Neural cell (in vitro differentiated cells): ENCODE data around the gene DOP1B. TPM values are rescaled to one million over a fixed set of nuclear protein-coding genes. Genes with fewer than 3 reads are reported as not detected.
"Not testable (repeated sequence)": the region's sequence is repeated elsewhere in the genome, so short reads cannot be mapped to it uniquely, and the experiment has no call there.

Experiments used
- H2AFZ ChIP-seq: fragments of 200-600, 300-800 bp; sonication (generic), shearing (Covaris generic); 2 replicates; pipeline ENCODE4 v1.6.0; 2014; ENCODE audit warnings: low read depth, mild to moderate bottlenecking, antibody characterized with exemption, low read length, moderate library complexity
- H3F3A ChIP-seq: fragments of 200-600 bp; shearing (Covaris generic); 2 replicates; pipeline ENCODE4 v1.6.1; 2016; ENCODE audit warnings: mild to moderate bottlenecking, moderate library complexity, mixed read lengths, antibody characterized with exemption, low read length; ENCODE audit not compliant: insufficient read depth, poor library complexity, severe bottlenecking
- H3K27ac ChIP-seq: fragments of 200-600, 300-800 bp; sonication (generic), shearing (Covaris generic); 2 replicates; pipeline ENCODE4 v1.5.1; 2014; ENCODE audit warnings: mild to moderate bottlenecking, low read length, moderate library complexity
- H3K27me3 ChIP-seq: fragments of 300-800, 200-600 bp; sonication (generic), shearing (Covaris generic); 2 replicates; pipeline ENCODE4 v1.6.0; 2014; ENCODE audit warnings: mild to moderate bottlenecking, low read depth, low read length, moderate library complexity; ENCODE audit not compliant: insufficient read depth
- H3K36me3 ChIP-seq: fragments of 300-800, 200-600 bp; sonication (generic), shearing (Covaris generic); 2 replicates; pipeline ENCODE4 v1.5.1; 2014; ENCODE audit warnings: mild to moderate bottlenecking, antibody characterized with exemption, low read length, moderate library complexity; ENCODE audit not compliant: insufficient read depth
- H3K4me2 ChIP-seq: fragments of 300-800, 200-600 bp; sonication (generic), shearing (Covaris generic); 2 replicates; pipeline ENCODE4 v1.6.0; 2014; ENCODE audit warnings: mild to moderate bottlenecking, low read length
- H3K4me3 ChIP-seq: fragments of 300-800, 200-600 bp; sonication (generic), shearing (Covaris generic); 2 replicates; pipeline ENCODE4 v1.5.1; 2014; ENCODE audit warnings: mild to moderate bottlenecking, low read length, moderate library complexity
- H3K79me2 ChIP-seq: fragments of 200-600 bp; shearing (Covaris generic); replicated peaks from 2 replicates; pipeline ENCODE4 v1.6.0; 2014; ENCODE audit warnings: mild to moderate bottlenecking, low read length, moderate library complexity; ENCODE audit not compliant: insufficient read depth
- H3K9ac ChIP-seq: fragments of 300-800, 200-600 bp; sonication (generic), shearing (Covaris generic); 2 replicates; pipeline ENCODE4 v1.6.1; 2016; ENCODE audit warnings: mild to moderate bottlenecking, low read length, mixed read lengths
- H3K9me2 ChIP-seq: fragments of 200-600 bp; shearing (Covaris generic); 2 replicates; pipeline ENCODE4 v1.6.1; 2016; ENCODE audit warnings: mild to moderate bottlenecking, low read length, mixed read lengths; ENCODE audit not compliant: insufficient read depth
- H3K9me3 ChIP-seq: fragments of 200-600, 300-800 bp; sonication (generic), shearing (Covaris generic); 2 replicates; pipeline ENCODE4 v1.6.1; 2016; ENCODE audit warnings: mild to moderate bottlenecking, mixed run types, low read length, moderate library complexity, mixed read lengths
- H4K20me1 ChIP-seq: fragments of 200-600 bp; shearing (Covaris generic); 2 replicates; pipeline ENCODE4 v1.6.1; 2016; ENCODE audit warnings: mild to moderate bottlenecking, mixed run types; ENCODE audit not compliant: insufficient read depth
- CTCF ChIP-seq: fragments of 450-650 bp; IDR thresholded peaks from 2 replicates; pipeline ENCODE4 v1.5.1; 2014; ENCODE audit warnings: antibody characterized with exemption, mild to moderate bottlenecking, moderate library complexity; ENCODE audit not compliant: poor library complexity, severe bottlenecking
- EP300 ChIP-seq: fragments of 450-650 bp; conservative IDR thresholded peaks from 2 replicates; pipeline ENCODE4 v1.6.1; 2014; ENCODE audit warnings: antibody characterized with exemption, mild to moderate bottlenecking, moderate library complexity; ENCODE audit not compliant: poor library complexity, severe bottlenecking
- EZH2 ChIP-seq: fragments of 200-600, 300-800 bp; shearing (Covaris generic), sonication (generic); IDR thresholded peaks from 2 replicates; pipeline ENCODE4 v1.6.1; 2014; ENCODE audit warnings: antibody characterized with exemption, low read length, borderline replicate concordance, mild to moderate bottlenecking; ENCODE audit not compliant: insufficient read depth, poor library complexity, severe bottlenecking
- MXI1 ChIP-seq: fragments of 450-650 bp; conservative IDR thresholded peaks from 2 replicates; pipeline ENCODE4 v1.6.1; 2014; ENCODE audit warnings: antibody characterized with exemption, mild to moderate bottlenecking; ENCODE audit not compliant: poor library complexity, severe bottlenecking
- POLR2AphosphoS5 ChIP-seq: IDR thresholded peaks from 2 replicates; pipeline ENCODE4 v1.6.1; 2012
- RAD21 ChIP-seq: fragments of 450-650 bp; conservative IDR thresholded peaks from 2 replicates; pipeline ENCODE4 v1.6.1; 2014; ENCODE audit warnings: antibody characterized with exemption, mild to moderate bottlenecking, moderate library complexity
- REST ChIP-seq: IDR thresholded peaks from 2 replicates; pipeline ENCODE4 v1.6.1; 2012; ENCODE audit warnings: borderline replicate concordance
- SMC3 ChIP-seq: fragments of 450-650 bp; conservative IDR thresholded peaks from 2 replicates; pipeline ENCODE4 v1.6.1; 2014; ENCODE audit warnings: antibody characterized with exemption, mild to moderate bottlenecking, moderate library complexity; ENCODE audit not compliant: poor library complexity
- TAF1 ChIP-seq: IDR thresholded peaks from 2 replicates; pipeline ENCODE4 v1.6.1; 2012; ENCODE audit warnings: low read depth
- polyA plus RNA-seq: library from polyadenylated mRNA; depleted of rRNA; stranded (reverse); fragments of >200 nt; gene quantifications from 2 replicates; pipeline ENCODE4 v1.2.3, GENCODE V29; 2014

The DOP1B gene
- polyA plus RNA-seq, 1 donor from 2014 or later = 14.0 TPM

GRCh38 chr21:36141513-36141925 lies 15.1 kb upstream of the DOP1B start:
- Histone ChIP-seq H3K27me3 (peaks cover 20% of the 10 kb centered on the region), H3K36me3 (no peaks in the 10 kb centered on the region), H2AFZ (no peak overlapping the region), H3F3A (no peaks in the 10 kb centered on the region), H3K4me2 (no peak overlapping the region), H3K79me2 (no peaks in the 10 kb centered on the region), H3K4me3 (no peak overlapping the region), H3K27ac (no peak overlapping the region), H3K9me3 (no peaks in the 10 kb centered on the region), H3K9me2 (no peaks in the 10 kb centered on the region), H4K20me1 (no peaks in the 10 kb centered on the region), H3K9ac (no peak overlapping the region)
- TF ChIP-seq SMC3 (peak; percentile 70), RAD21 (peak; percentile 77), CTCF (peak; percentile 79), MXI1 (no peak)

GRCh38 chr21:36144233-36144632 lies 12.4 kb upstream of the DOP1B start:
- H2AFZ ChIP-seq, H3K36me3 ChIP-seq, H3F3A ChIP-seq, H3K27me3 ChIP-seq, H3K9me2 ChIP-seq, H3K9me3 ChIP-seq, H3K27ac ChIP-seq, H3K79me2 ChIP-seq, H3K4me2 ChIP-seq, H4K20me1 ChIP-seq, H3K4me3 ChIP-seq, H3K9ac ChIP-seq: not testable (repeated sequence)

- Histone ChIP-seq H2AFZ (no peak overlapping the region), H3K9me3 (no peaks in the 10 kb centered on the region)
- TF ChIP-seq REST = no peak
- TF ChIP-seq POLR2AphosphoS5 = no peak
- TF ChIP-seq MXI1 = no peak
- TF ChIP-seq RAD21 = no peak
- TF ChIP-seq SMC3 = no peak
- TF ChIP-seq EP300 = no peak
- TF ChIP-seq CTCF = no peak
- TF ChIP-seq EZH2 = no peak
- TF ChIP-seq TAF1 = no peak
These were observed 11.4 kb upstream of the DOP1B start for GRCh38 chr21:36145259-36145658.

More at GRCh38 chr21:36145259-36145658, 11.4 kb upstream of the DOP1B start:
- H3K36me3 ChIP-seq = no peaks in the 10 kb centered on the region
- no peak overlapping the region for H3K4me2 ChIP-seq
- H3K27me3 ChIP-seq = no peaks in the 10 kb centered on the region
- H3F3A ChIP-seq = no peaks in the 10 kb centered on the region
- no peaks in the 10 kb centered on the region for H4K20me1 ChIP-seq
- no peaks in the 10 kb centered on the region for H3K79me2 ChIP-seq
- H3K9me2 ChIP-seq = no peaks in the 10 kb centered on the region
- no peak overlapping the region for H3K9ac ChIP-seq
- H3K27ac ChIP-seq = no peak overlapping the region
- no peak overlapping the region for H3K4me3 ChIP-seq
